T-helper 17 cell (primary cell): Measurements from ENCODE around the gene UTP25. TPM values are rescaled to one million over a fixed set of nuclear protein-coding genes. Genes with fewer than 3 reads are reported as not detected.
A peak's percentile ranks its signal among the peaks of the same experiment; 100 is the strongest.

Source experiments
- ATAC-seq: fragments of 150-1000 bp; cut with Tn5 transposase; 2 replicates; pipeline ENCODE4 v1.10.0; 2021; ENCODE audit warnings: mild to moderate bottlenecking, moderate library complexity
- DNase-seq, 3 donors: peaks; one replicate each; pipeline versions ENCODE4 v3.0.0 to v3.0.0-alpha.2; 2020 to 2021
- H3K9me3 ChIP-seq: one replicate; pipeline ENCODE4 v1.7.0; 2013; ENCODE audit warnings: low read length, mild to moderate bottlenecking; ENCODE audit not compliant: control insufficient read depth, poor library complexity, severe bottlenecking
- H3K27ac Mint-ChIP-seq: one replicate; pipeline ENCODE4 v1.8.0; 2022; ENCODE audit warnings: mild to moderate bottlenecking, moderate library complexity, mixed read lengths
- H3K27me3 Mint-ChIP-seq: one replicate; pipeline ENCODE4 v1.8.0; 2022; ENCODE audit warnings: mixed read lengths
- H3K36me3 Mint-ChIP-seq: one replicate; pipeline ENCODE4 v1.8.0; 2022; ENCODE audit warnings: low read depth, mixed read lengths
- H3K4me1 Mint-ChIP-seq: one replicate; pipeline ENCODE4 v1.8.0; 2022; ENCODE audit warnings: mild to moderate bottlenecking, mixed read lengths
- H3K4me3 Mint-ChIP-seq: one replicate; pipeline ENCODE4 v1.8.0; 2022; ENCODE audit warnings: mild to moderate bottlenecking, moderate library complexity, mixed read lengths
- total RNA-seq, 4 donors: library from RNA in 2 of 4; stranded (reverse) in 2 of 4; gene quantifications; one replicate each; pipeline ENCODE4 v1.2.3 and lab custom pipeline; 2022 to 2026

Gene UTP25
- total RNA-seq, 2 donors from 2014 or later: 5.9 to 6.3 TPM

DNA sequence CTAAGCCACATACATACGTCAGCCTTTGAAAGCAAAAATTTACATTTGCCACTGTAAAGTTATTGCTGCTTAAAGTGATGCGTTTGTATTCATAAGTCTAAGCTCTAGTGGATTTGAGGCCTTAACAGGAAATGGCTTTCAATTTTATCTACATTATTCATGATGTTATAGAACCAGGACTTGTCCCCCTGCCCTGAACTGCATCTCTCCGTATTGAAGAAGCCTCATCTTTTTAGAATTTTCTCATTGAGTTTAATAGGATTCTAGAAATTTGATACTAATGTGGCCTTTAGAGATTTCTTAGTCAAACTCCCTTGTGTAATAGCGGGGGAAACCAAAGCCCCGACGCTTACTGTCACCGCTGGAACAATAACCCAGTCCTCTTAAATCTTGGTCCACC lies 9.9 kb downstream of the UTP25 start:
- Mint-ChIP-seq H3K27ac (no peak overlapping the region), H3K4me3 (no peak overlapping the region), H3K36me3 (peaks cover 21% of the 10 kb centered on the region), H3K27me3 (no peaks in the 10 kb centered on the region), H3K4me1 (peaks cover 19% of the 10 kb centered on the region)
- no peak for DNase-seq
- ATAC-seq: no peak
- H3K9me3 ChIP-seq: no peaks in the 10 kb centered on the region

GRCh38 chr1:209838537-209838936 lies 10.8 kb downstream of the UTP25 start:
- H3K9me3 ChIP-seq: no peaks in the 10 kb centered on the region
- Mint-ChIP-seq H3K27ac (no peak overlapping the region), H3K36me3 (peaks cover 21% of the 10 kb centered on the region), H3K4me1 (peaks cover 19% of the 10 kb centered on the region), H3K4me3 (no peak overlapping the region), H3K27me3 (no peaks in the 10 kb centered on the region)
- ATAC-seq: no peak
- DNase-seq: no peak

DNA sequence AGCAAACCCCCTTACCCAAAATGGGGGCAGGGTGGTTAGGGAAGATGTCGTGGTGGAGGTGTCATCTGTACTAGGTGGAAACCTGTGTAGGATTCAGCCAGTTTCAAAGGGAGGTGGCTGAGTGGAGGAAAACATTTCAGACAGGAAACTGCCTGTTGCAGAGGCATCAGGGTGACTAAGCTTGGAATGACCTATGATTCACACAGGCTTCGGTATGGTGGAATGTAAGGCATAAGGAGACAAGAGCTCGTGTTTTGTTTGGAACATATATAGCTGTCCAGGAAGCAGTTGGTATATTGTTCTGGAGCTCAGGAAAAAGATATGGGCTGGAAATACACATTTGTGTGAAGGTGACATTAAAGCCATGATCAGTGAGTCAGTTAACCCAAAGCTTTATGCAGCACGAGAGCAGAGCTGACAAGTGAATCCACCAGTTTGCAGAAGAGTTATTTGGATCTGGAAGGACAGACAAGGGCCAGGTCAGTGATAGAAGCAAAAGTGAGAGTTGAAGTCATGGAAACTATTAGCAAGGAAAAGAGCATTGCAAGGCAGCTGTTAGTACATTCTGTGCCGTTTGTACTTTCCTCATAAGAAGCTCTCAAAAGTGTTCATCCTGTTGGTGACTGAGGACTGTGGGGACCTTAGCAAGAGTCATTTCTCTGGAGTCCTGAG lies 12.2 kb downstream of the UTP25 start:
- Mint-ChIP-seq H3K4me1 (peaks cover 15% of the 10 kb centered on the region), H3K27me3 (no peaks in the 10 kb centered on the region), H3K36me3 (peaks cover 16% of the 10 kb centered on the region), H3K4me3 (no peak overlapping the region), H3K27ac (peak overlapping the region; percentile 81)
- ATAC-seq: no peak
- no peak for DNase-seq
- no peaks in the 10 kb centered on the region for H3K9me3 ChIP-seq

GRCh38 chr1:209840611-209841010 lies 12.8 kb downstream of the UTP25 start:
- no peak for DNase-seq
- Mint-ChIP-seq H3K27ac (peak overlapping the region; percentile 81), H3K36me3 (peaks cover 16% of the 10 kb centered on the region), H3K4me3 (no peak overlapping the region), H3K27me3 (no peaks in the 10 kb centered on the region), H3K4me1 (peaks cover 18% of the 10 kb centered on the region)
- ATAC-seq: no peak
- H3K9me3 ChIP-seq: no peaks in the 10 kb centered on the region

DNA sequence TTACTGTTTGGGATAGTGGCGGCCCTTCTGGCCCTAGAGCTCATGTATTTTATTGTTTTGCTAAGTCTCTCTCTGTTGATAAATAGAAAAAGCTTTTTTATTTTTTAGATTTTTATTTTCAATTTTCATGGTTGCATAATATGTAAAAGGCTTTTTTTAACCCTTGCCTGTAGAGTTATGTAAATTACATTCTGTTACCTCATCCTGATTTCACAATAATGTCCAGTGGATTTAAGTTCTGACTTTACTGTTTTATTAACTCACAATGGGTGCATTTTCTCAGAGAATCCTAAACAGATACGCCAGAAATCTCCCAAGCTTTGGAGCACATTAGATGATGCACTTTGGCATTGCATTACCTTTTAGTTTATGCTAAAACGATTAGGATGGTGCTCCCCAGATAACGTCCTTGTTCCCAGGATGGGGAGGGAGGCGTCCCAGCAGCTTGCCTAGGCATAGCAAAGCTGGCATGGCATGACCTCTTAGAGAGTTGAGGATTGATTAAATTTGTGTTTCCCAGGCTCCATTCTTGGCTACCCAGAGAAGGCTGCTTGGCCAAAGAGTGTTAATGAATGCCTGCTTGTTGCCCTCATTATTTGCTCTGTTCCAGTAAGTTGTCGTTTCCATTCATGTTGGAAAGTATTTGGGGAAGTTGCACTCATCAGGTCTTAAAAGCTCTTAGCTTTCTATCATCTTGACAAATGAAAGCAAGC lies 17.1 kb downstream of the UTP25 start:
- Mint-ChIP-seq H3K27ac (no peak overlapping the region), H3K27me3 (no peaks in the 10 kb centered on the region), H3K4me3 (no peak overlapping the region), H3K36me3 (peaks cover 18% of the 10 kb centered on the region), H3K4me1 (peaks cover 26% of the 10 kb centered on the region)
- ATAC-seq: no peak
- no peaks in the 10 kb centered on the region for H3K9me3 ChIP-seq
- DNase-seq: no peak

DNA sequence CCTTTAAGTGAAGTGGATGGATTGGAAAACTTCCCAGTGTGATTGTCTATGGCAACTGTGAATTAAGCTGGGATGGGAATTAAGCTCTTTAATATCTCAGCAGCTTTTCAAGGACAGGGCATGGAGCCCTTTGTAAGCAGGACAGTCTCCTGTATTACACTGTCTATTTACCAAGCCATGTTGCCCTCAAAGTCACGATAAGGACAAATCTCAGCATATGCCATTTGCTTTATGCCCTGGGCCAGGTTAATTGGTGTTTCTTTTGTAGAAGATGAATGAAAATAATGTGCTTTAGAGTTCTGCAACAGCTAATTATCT lies 17.6 kb downstream of the UTP25 start:
- H3K4me3 Mint-ChIP-seq: no peak overlapping the region
- DNase-seq: no peak
- H3K9me3 ChIP-seq: no peaks in the 10 kb centered on the region
- H3K36me3 Mint-ChIP-seq: peaks cover 14% of the 10 kb centered on the region
- H3K27ac Mint-ChIP-seq: no peak overlapping the region
- no peaks in the 10 kb centered on the region for H3K27me3 Mint-ChIP-seq
- H3K4me1 Mint-ChIP-seq: peaks cover 24% of the 10 kb centered on the region
- ATAC-seq: no peak

DNA sequence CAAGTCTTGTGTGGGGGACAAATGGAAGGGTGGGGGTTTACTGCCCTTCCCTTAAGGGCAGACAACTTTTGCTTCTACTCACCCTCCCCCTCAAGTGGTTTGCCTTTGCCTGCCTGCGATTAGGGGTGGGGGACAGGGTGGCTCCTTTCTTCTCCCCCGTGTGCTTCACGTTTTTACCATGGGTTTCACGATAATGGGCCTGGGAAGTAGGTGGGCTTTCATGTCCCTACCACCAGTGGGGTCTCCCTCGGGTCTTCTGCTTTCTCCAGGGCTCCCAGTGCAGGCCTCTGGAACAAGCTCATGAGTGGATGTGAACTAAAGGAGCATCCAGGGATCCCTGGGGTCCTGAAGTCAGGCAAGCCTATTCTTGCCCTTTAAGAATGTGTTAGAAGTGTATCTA lies 21.6 kb downstream of the UTP25 start:
- ATAC-seq (no peak), DNase-seq (no peak)
- no peak overlapping the region for H3K27ac Mint-ChIP-seq
- H3K4me3 Mint-ChIP-seq: no peak overlapping the region
- no peaks in the 10 kb centered on the region for H3K9me3 ChIP-seq
- peaks cover 5% of the 10 kb centered on the region for H3K36me3 Mint-ChIP-seq
- peaks cover 22% of the 10 kb centered on the region for H3K4me1 Mint-ChIP-seq
- H3K27me3 Mint-ChIP-seq: no peaks in the 10 kb centered on the region

GRCh38 chr1:209850342-209850979 lies 22.7 kb downstream of the UTP25 start:
- H3K9me3 ChIP-seq: no peaks in the 10 kb centered on the region
- Mint-ChIP-seq H3K4me1 (peaks cover 17% of the 10 kb centered on the region), H3K4me3 (no peak overlapping the region), H3K27me3 (no peaks in the 10 kb centered on the region), H3K36me3 (peaks cover 5% of the 10 kb centered on the region), H3K27ac (peak overlapping the region; percentile 60)
- DNase-seq: no peak
- ATAC-seq: peak; percentile 54

- H3K4me1 Mint-ChIP-seq: peaks cover 4% of the 10 kb centered on the region
- no peak overlapping the region for H3K27ac Mint-ChIP-seq
- no peaks in the 10 kb centered on the region for H3K9me3 ChIP-seq
- no peak for DNase-seq
- no peak overlapping the region for H3K4me3 Mint-ChIP-seq
- ATAC-seq: no peak
- no peaks in the 10 kb centered on the region for H3K36me3 Mint-ChIP-seq
- H3K27me3 Mint-ChIP-seq: no peaks in the 10 kb centered on the region
Measured at GRCh38 chr1:209853676-209854075, 25.9 kb downstream of the UTP25 start.

DNA sequence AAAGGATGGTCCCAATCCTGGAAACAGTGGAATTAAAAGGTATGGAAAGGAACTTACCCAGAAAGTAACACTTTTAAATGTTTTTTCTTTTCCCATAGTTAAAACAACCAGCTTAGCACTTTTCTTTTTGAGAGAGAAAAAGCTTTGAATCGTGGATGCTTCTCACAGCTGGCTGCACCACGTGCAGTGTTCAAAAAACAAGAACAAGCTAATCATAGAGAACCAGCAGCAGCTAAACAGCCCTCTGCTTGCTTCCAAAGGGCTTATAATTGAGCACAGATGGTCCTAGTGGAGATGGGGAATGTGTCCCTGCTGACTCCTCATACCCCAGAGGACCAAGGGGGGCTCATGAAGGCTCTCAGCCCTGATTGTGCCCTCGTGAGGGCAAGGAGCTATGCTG lies 26.4 kb downstream of the UTP25 start:
- H3K9me3 ChIP-seq: no peaks in the 10 kb centered on the region
- DNase-seq: no peak
- Mint-ChIP-seq H3K36me3 (no peaks in the 10 kb centered on the region), H3K27me3 (no peaks in the 10 kb centered on the region), H3K4me3 (no peak overlapping the region), H3K4me1 (peaks cover 4% of the 10 kb centered on the region), H3K27ac (peak overlapping the region; percentile 54)
- no peak for ATAC-seq

GRCh38 chr1:209855006-209855405 lies 27.2 kb downstream of the UTP25 start:
- Mint-ChIP-seq H3K4me3 (no peak overlapping the region), H3K27me3 (no peaks in the 10 kb centered on the region), H3K36me3 (no peaks in the 10 kb centered on the region), H3K4me1 (peaks cover 4% of the 10 kb centered on the region), H3K27ac (no peak overlapping the region)
- ATAC-seq: no peak
- DNase-seq: no peak
- no peaks in the 10 kb centered on the region for H3K9me3 ChIP-seq

DNA sequence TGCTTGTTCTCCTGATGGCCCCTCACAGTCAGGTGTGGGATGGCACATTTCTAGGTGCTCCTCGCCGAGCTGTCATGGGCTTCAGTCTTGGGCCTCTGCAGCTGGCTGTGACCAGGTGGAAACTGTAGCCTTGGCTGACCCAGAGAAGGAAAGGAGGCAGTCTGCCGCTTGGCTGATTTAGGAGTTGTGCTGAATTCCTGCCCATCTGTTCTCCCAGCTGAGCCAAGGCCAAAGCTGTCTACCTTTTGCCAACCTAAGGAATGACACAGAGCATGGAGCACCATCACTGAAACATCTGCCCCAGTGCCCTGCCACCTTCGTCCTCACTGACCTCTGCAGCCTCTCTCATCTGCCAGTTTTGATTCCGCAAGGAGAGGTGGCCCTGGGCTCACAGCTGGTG lies 27.9 kb downstream of the UTP25 start:
- Mint-ChIP-seq H3K27ac (no peak overlapping the region), H3K36me3 (no peaks in the 10 kb centered on the region), H3K4me3 (no peak overlapping the region), H3K27me3 (no peaks in the 10 kb centered on the region), H3K4me1 (no peaks in the 10 kb centered on the region)
- no peak for DNase-seq
- no peaks in the 10 kb centered on the region for H3K9me3 ChIP-seq
- ATAC-seq: no peak

DNA sequence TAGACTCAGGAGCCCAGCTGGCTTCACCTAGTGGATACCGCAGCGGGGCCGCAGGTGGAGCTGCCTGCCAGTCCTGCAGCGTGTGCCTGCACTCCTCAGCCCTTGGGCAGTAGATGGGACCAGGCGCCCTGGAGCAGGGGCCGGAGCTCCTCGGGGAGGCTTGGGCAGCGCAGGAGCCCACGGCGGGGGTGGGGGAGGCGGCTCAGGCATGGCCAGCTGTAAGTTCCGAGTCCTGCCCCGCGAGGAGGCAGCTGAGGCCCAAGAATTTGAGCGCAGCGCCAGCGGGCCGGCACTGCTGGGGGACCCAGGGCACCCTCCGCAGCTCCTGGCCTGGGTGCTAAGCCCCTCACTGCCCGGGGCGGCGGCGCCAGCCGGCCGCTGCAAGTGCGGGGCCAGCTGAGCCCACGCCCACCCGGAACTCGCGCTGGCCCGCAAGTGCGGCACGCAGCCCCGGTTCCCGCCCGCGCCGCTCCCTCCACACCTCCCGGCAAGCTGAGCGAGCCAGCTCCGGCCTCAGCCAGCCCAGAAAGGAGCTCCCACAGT lies 30.9 kb downstream of the UTP25 start:
- H3K9me3 ChIP-seq: no peaks in the 10 kb centered on the region
- ATAC-seq (no peak), DNase-seq (no peak)
- peaks cover 2% of the 10 kb centered on the region for H3K4me1 Mint-ChIP-seq
- H3K36me3 Mint-ChIP-seq: no peaks in the 10 kb centered on the region
- H3K27ac Mint-ChIP-seq: no peak overlapping the region
- H3K27me3 Mint-ChIP-seq: peaks cover 29% of the 10 kb centered on the region
- H3K4me3 Mint-ChIP-seq: no peak overlapping the region
